HG03354 (cell line): ENCODE results near the gene MXI1.
A peak's percentile ranks its signal among the peaks of the same experiment; 100 is the strongest.
"Not testable (repeated sequence)": the region's sequence is repeated elsewhere in the genome, so short reads cannot be mapped to it uniquely, and the experiment has no call there.

Source experiments
- ATAC-seq: cut with Tn5 transposase; IDR thresholded peaks from one replicate; pipeline ENCODE4 v1.9.1; 2021; ENCODE audit warnings: mild to moderate bottlenecking; ENCODE audit not compliant: unreplicated experiment, poor library complexity, severe bottlenecking

Gene MXI1

GRCh38 chr10:110304780-110305421 lies 97.5 kb downstream of the MXI1 start, which contains the start of gene SMNDC1:
Gene SMNDC1, minus strand, starts transcription at chr10:110304920. Its CDS starts 1,333 bp downstream, at chr10:110303587.
- peak; percentile 92 for ATAC-seq

GRCh38 chr10:110305767-110306451 lies 98.5 kb downstream of the MXI1 start:
- ATAC-seq, result peak; percentile 50

DNA sequence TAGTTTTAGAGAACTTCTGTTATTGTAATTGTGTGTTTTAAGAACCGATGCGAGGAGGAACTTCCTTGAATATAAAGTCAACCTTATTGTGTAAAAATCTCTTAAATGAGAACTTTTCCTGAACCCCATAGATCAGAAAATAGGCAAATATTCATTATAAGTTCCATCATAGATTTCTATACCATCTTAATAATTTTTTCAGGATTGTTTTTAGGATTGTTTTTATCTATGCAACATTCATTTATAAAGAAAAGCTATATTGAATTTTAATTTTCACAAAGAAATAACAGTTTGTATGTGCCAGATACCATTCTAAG lies 99.0 kb downstream of the MXI1 start:
- no peak for ATAC-seq

- ATAC-seq, result no peak
Measured at GRCh38 chr10:110307805-110308204, 100.4 kb downstream of the MXI1 start.

- ATAC-seq, result no peak
Measured at GRCh38 chr10:110310741-110311140, 103.3 kb downstream of the MXI1 start.

GRCh38 chr10:110311357-110311949 lies 104.0 kb downstream of the MXI1 start:
- peak; percentile 68 for ATAC-seq

- ATAC-seq, result no peak
Measured at GRCh38 chr10:110312206-110312605, 104.8 kb downstream of the MXI1 start.

GRCh38 chr10:110313674-110314073 lies 106.3 kb downstream of the MXI1 start:
- ATAC-seq, result no peak

GRCh38 chr10:110317866-110318850 lies 110.8 kb downstream of the MXI1 start:
- peak; percentile 54 for ATAC-seq

- ATAC-seq, result no peak
Measured at GRCh38 chr10:110321869-110322620, 114.6 kb downstream of the MXI1 start.

GRCh38 chr10:110323503-110323902 lies 116.1 kb downstream of the MXI1 start:
- no peak for ATAC-seq

DNA sequence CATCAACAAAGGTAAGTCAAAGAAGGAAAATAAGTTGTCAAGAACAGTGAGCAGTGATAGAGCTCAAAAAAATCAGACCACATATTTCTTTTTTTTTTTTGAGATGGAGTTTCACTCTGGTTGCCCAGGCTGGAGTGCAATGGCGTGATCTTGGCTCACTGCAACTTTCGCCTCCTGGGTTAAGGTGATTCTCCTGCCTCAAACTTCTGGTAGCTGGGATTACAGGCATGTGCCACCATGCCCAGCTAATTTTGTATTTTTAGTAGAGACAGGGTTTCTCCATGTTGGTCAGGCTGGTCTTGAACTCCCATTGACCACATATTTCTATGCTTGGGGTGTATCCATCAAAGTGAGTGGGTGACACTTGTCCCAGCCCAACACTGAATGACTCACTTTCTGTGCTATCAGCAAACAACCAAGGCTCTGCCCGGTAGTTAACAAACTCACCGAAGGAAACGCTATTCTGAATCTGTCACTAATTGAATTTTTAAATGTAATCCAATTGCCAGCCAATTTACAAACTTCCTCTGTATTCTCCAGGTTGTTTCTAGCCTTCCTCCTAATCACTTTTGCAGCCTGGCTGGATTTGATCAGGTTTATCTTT lies 116.9 kb downstream of the MXI1 start:
- peak; percentile 63 for ATAC-seq

- peak; percentile 61 for ATAC-seq
Measured at GRCh38 chr10:110324805-110325280, 117.4 kb downstream of the MXI1 start.

- ATAC-seq, result no peak
Measured at GRCh38 chr10:110326351-110327032, 119.1 kb downstream of the MXI1 start.

- ATAC-seq, result no peak
Measured at GRCh38 chr10:110327262-110327914, 120.0 kb downstream of the MXI1 start.

DNA sequence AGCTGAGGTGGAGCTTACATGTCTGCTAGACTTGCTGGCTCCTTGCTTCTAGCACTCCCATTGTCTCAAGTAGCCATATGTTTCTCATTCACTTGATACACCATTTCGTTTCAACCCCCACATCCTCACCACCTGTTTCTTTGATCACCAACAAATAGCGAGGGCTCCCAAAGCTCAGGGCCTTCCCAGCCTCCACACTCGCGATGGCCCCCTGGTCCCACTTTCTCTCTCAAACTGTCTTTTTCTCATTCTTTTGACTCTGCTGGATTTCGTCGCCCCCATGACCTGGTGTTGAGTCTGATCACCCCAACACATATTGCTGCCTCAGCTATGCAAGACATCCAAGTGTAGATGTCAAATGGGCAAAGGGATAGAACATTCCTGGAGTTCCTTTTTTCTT lies 123.3 kb downstream of the MXI1 start:
- no peak for ATAC-seq

- not testable (repeated sequence) for ATAC-seq
Measured at GRCh38 chr10:110331226-110331795, 123.9 kb downstream of the MXI1 start.
